SK-N-SH treated with all-trans-retinoic acid at 6 μM for 48 hours (cell line): Measurements from ENCODE around the gene CFAP221.

Experiments used
- ATAC-seq: fragments of 200-7000 bp; cut with Tn5 transposase; 3 replicates; pipeline ENCODE4 v1.9.1; 2020; ENCODE audit warnings: mild to moderate bottlenecking, moderate library complexity
- ARNTL ChIP-seq: fragments of 450-650 bp; formaldehyde crosslinking; IDR thresholded peaks from 2 replicates; pipeline ENCODE4 v1.5.0; 2020; ENCODE audit warnings: low read depth, mild to moderate bottlenecking, moderate library complexity, borderline replicate concordance
- BACH2 ChIP-seq: fragments of 250-450 bp; sonication (Bioruptor Pico); IDR thresholded peaks from 2 replicates; pipeline ENCODE4 v1.9.0; 2021; ENCODE audit warnings: mild to moderate bottlenecking, borderline replicate concordance
- CSDC2 ChIP-seq: fragments of 250-450 bp; sonication (Bioruptor Pico); IDR thresholded peaks from 2 replicates; pipeline ENCODE4 v1.5.0; 2020; ENCODE audit warnings: mild to moderate bottlenecking, moderate library complexity
- ESRRG ChIP-seq: fragments of 250-450 bp; sonication (Bioruptor Pico); IDR thresholded peaks from 2 replicates; pipeline ENCODE4 v1.6.1; 2021; ENCODE audit warnings: mild to moderate bottlenecking
- GLIS3 ChIP-seq: fragments of 250-450 bp; sonication (Bioruptor Pico); IDR thresholded peaks from 2 replicates; pipeline ENCODE4 v1.5.0; 2020; ENCODE audit warnings: mild to moderate bottlenecking, moderate library complexity
- ISL1 ChIP-seq: fragments of 250-450 bp; sonication (Bioruptor Pico); IDR thresholded peaks from 2 replicates; pipeline ENCODE4 v2.1.2; 2022; ENCODE audit warnings: mild to moderate bottlenecking, moderate library complexity
- OSR1 ChIP-seq: fragments of 250-450 bp; sonication (Bioruptor Pico); IDR thresholded peaks from 2 replicates; pipeline ENCODE4 v1.8.0; 2022; ENCODE audit warnings: moderate library complexity, mild to moderate bottlenecking, inconsistent platforms
- PATZ1 ChIP-seq: fragments of 250-450 bp; sonication (Bioruptor Pico); IDR thresholded peaks from 2 replicates; pipeline ENCODE4 v1.8.0; 2020; ENCODE audit warnings: mild to moderate bottlenecking, moderate library complexity, borderline replicate concordance
- POU6F1 ChIP-seq: fragments of 250-450 bp; sonication (Bioruptor Pico); IDR thresholded peaks from 2 replicates; pipeline ENCODE4 v1.8.0; 2021; ENCODE audit warnings: low read depth, mild to moderate bottlenecking, moderate library complexity, borderline replicate concordance
- TOX ChIP-seq: fragments of 250-450 bp; sonication (Bioruptor Pico); IDR thresholded peaks from 2 replicates; pipeline ENCODE4 v1.8.0; 2021; ENCODE audit warnings: mild to moderate bottlenecking, moderate library complexity, borderline replicate concordance
- ZNF565 ChIP-seq: fragments of 450-650 bp; formaldehyde crosslinking; conservative IDR thresholded peaks from 2 replicates; pipeline ENCODE4 v1.5.0; 2020; ENCODE audit warnings: low read depth, mild to moderate bottlenecking, moderate library complexity
- ZNF70 ChIP-seq: fragments of 450-650 bp; formaldehyde crosslinking; IDR thresholded peaks from 2 replicates; pipeline ENCODE4 v1.5.0; 2020; ENCODE audit warnings: mild to moderate bottlenecking, moderate library complexity
- ZNF8 ChIP-seq: fragments of 450-650 bp; formaldehyde crosslinking; IDR thresholded peaks from 2 replicates; pipeline ENCODE4 v1.5.0; 2020; ENCODE audit warnings: mild to moderate bottlenecking, moderate library complexity
- TF ChIP-seq, protein P1 (sequence below): fragments of 250-450 bp; sonication (Bioruptor Pico); IDR thresholded peaks from 2 replicates; pipeline ENCODE4 v1.5.0; 2020; ENCODE audit warnings: mild to moderate bottlenecking, moderate library complexity

CFAP221 gene

DNA sequence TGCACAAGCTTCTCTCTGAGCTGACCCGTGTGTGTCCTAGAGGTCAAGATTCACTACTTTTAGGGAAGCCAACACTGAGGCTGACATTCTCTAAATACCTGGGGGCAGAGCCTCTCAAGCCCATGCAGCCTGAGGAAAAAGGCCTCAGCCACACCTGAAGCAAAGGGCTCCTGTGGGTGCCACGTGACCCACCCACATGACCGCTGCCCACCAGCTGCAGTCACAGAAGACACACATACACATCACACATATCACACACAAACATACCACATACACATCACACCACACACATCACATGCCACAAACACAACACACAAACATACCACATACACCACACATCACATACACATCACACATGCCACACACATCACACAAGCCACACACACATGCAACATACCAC is 149.3 kb downstream of the CFAP221 start (continued):
- TF ChIP-seq POU6F1 (CRISPR knock-in tag) (no peak), TOX (CRISPR knock-in tag) (no peak)

GRCh38 chr2:119693967-119694366 is 149.7 kb downstream of the CFAP221 start:
- no peak for ATAC-seq
- TF ChIP-seq TOX (CRISPR knock-in tag): no peak
- no peak for TF ChIP-seq BACH2 (CRISPR knock-in tag)
- no peak for TF ChIP-seq ZNF70 (CRISPR knock-in tag)
- TF ChIP-seq POU6F1 (CRISPR knock-in tag): no peak
- TF ChIP-seq ZNF565: no peak
- TF ChIP-seq ISL1 (CRISPR knock-in tag): no peak

- no peak for TF ChIP-seq OSR1 (CRISPR knock-in tag)
- TF ChIP-seq CSDC2 (CRISPR knock-in tag): no peak
- TF ChIP-seq ISL1 (CRISPR knock-in tag): no peak
- TF ChIP-seq GLIS3 (CRISPR knock-in tag): no peak
- no peak for TF ChIP-seq ARNTL (CRISPR knock-in tag)
- no peak for TF ChIP-seq ESRRG
- TF ChIP-seq TOX (CRISPR knock-in tag): no peak
- no peak for ATAC-seq
Measured at GRCh38 chr2:119694470-119694844, 150.2 kb downstream of the CFAP221 start.

DNA sequence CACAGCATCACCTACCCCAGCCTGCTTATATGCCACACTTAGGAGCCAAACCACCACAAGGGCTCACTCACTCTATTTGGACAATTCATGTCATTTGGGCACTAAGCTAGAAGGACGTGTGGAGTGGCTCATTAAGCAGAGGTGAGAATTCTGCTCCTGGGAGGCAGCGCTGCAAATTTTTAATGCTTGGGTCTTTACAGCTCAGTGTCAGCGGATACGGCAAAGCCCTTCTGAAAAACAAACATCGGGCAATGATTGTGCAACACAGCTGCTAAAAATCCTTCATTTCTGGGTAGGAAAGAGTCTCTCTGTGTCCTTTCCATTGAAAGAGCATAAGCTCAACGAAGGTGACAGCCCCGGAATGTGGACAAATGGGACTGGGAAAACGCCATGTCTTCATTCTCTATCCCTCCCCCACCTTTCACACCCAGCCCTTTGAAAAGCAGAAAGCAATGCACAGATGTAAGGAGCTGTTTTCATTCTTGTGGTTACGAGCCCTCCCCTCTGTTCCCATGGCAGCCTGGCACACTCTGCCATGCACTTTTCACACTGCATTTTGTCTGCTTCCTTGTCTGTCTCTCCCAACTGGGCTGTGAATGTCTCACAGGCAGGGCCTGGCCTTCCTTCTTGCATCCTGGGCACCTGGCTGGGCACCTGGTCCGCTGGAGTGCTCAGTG is 150.7 kb downstream of the CFAP221 start:
- ATAC-seq: peak; percentile 73
- TF ChIP-seq POU6F1 (CRISPR knock-in tag): no peak
- TF ChIP-seq OSR1 (CRISPR knock-in tag): no peak
- TF ChIP-seq GLIS3 (CRISPR knock-in tag): no peak
- no peak for TF ChIP-seq ESRRG
- TF ChIP-seq BACH2 (CRISPR knock-in tag): no peak

DNA sequence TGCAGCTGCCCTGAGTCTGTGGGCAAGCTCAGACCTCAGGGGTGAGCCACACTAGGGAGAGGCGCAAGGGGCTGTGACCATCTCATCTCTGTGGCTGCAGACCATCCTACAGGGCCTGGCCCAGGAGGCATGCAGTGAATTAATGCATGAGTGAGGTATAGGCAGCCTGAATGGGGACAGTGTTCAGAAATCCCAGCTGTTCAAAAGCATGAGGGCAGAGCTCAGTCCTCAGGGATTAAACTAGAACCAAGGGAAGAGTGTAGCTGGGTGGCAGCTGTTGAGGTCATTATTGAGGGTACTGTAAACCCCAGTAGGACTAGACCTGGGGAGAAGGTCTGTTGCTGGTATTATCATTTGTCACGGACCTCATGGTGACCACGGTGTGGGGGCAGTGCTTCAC is 151.8 kb downstream of the CFAP221 start:
- ATAC-seq: no peak

More for the DNA sequence above, 151.8 kb downstream of the CFAP221 start:
- TF ChIP-seq, protein P1, sequence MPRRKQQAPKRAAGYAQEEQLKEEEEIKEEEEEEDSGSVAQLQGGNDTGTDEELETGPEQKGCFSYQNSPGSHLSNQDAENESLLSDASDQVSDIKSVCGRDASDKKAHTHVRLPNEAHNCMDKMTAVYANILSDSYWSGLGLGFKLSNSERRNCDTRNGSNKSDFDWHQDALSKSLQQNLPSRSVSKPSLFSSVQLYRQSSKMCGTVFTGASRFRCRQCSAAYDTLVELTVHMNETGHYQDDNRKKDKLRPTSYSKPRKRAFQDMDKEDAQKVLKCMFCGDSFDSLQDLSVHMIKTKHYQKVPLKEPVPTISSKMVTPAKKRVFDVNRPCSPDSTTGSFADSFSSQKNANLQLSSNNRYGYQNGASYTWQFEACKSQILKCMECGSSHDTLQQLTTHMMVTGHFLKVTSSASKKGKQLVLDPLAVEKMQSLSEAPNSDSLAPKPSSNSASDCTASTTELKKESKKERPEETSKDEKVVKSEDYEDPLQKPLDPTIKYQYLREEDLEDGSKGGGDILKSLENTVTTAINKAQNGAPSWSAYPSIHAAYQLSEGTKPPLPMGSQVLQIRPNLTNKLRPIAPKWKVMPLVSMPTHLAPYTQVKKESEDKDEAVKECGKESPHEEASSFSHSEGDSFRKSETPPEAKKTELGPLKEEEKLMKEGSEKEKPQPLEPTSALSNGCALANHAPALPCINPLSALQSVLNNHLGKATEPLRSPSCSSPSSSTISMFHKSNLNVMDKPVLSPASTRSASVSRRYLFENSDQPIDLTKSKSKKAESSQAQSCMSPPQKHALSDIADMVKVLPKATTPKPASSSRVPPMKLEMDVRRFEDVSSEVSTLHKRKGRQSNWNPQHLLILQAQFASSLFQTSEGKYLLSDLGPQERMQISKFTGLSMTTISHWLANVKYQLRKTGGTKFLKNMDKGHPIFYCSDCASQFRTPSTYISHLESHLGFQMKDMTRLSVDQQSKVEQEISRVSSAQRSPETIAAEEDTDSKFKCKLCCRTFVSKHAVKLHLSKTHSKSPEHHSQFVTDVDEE (CRISPR knock-in tag): no peak
- TF ChIP-seq ZNF8 (CRISPR knock-in tag): no peak
- no peak for TF ChIP-seq PATZ1 (CRISPR knock-in tag)
- no peak for TF ChIP-seq ZNF565
- no peak for TF ChIP-seq CSDC2 (CRISPR knock-in tag)
- no peak for TF ChIP-seq TOX (CRISPR knock-in tag)
